Adrenal gland (tissue), 5 donors: ENCODE data around the gene ADAMTS17.

Source experiments
- CTCF ChIP-seq, 6 experiments: fragments of 450-650 bp in 4 of 6; fragments of 200-600 bp in 2 of 6; sonication (generic) in 1 of 6; IDR thresholded peaks; 1 replicate in 5 of 6; 2 replicates in 1 of 6; pipeline versions ENCODE4 v1.5.1 to v1.8.0; 2016 to 2021; ENCODE audit warnings: antibody characterized with exemption in 6 of 6, mild to moderate bottlenecking in 2 of 6, moderate library complexity in 1 of 6
- POLR2A ChIP-seq, 2 donors: fragments of 450-650 bp; IDR thresholded peaks; one replicate each; pipeline ENCODE4 v1.6.1; 2017; ENCODE audit warnings: antibody characterized with exemption in 2 of 2, mild to moderate bottlenecking in 2 of 2, moderate library complexity in 1 of 2
- donor health status: DM: no; HTN: no; CAD: no.

DNA sequence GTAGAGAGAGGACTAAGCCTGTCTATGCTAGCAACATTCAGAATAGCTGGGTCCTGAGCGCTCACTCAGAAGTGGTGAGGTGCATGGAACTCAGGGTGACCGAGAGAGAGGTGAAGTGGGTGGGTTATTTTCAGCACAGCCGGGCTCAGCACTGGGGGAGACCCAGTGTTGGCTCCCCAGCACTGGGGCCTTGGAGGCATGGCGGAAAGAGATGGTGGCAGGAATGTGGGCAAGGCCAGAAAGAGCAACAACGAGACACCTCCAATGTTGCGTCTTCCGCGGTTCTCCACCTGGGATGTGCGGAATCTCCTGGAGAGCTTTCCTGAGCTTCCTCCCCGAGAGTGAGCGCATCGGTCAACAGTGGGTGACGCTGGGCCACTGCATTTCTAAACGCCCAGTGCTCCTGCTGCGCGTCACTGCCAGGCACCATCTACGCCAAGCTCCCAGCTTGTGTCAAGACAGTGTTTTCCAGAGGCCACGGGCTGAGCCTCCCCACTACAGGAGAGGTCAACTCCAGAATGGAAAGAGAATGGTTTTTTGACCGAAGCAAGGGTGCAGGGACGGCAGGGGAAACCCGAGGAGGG lies 148.4 kb downstream of the ADAMTS17 start:
- TF ChIP-seq CTCF (IDR thresholded peaks at IDR 0.05): no peak
- no peak for TF ChIP-seq POLR2A (IDR thresholded peaks at IDR 0.05)
